Spleen (tissue), 7 donors: Measurements from ENCODE around the gene SMIM34.
"Not testable (repeated sequence)": the region's sequence is repeated elsewhere in the genome, so short reads cannot be mapped to it uniquely, and the experiment has no call there.

Source experiments
- CTCF ChIP-seq, 11 experiments: fragments of 200-600 bp in 7 of 11; fragments of 450-650 bp in 4 of 11; sonication (generic) in 4 of 11; IDR thresholded peaks in 8 of 11; conservative IDR thresholded peaks in 3 of 11; 1 replicate in 7 of 11; 2 replicates in 4 of 11; pipeline versions ENCODE4 v1.4.0 to v1.8.0; 2016 to 2021; ENCODE audit warnings: antibody characterized with exemption in 11 of 11, inconsistent platforms in 4 of 11, mild to moderate bottlenecking in 1 of 11
- POLR2A ChIP-seq, 3 donors: fragments of 450-650 bp; IDR thresholded peaks; one replicate each; pipeline ENCODE4 v1.5.1; 2017; ENCODE audit warnings: antibody characterized with exemption in 3 of 3, mild to moderate bottlenecking in 1 of 3
- POLR2AphosphoS5 ChIP-seq, 3 donors: sonication (generic); formaldehyde crosslinking; IDR thresholded peaks; one replicate each; pipeline ENCODE4 v1.5.1; 2017; ENCODE audit warnings: antibody characterized with exemption in 3 of 3
- donor health status: DM: no; HTN: no; CAD: no; lungs with moderate emphysema.
- donor health status: DM: no; HTN: no; CAD: no.
- donor health status: DM: no; HTN: no; CAD: no.

DNA sequence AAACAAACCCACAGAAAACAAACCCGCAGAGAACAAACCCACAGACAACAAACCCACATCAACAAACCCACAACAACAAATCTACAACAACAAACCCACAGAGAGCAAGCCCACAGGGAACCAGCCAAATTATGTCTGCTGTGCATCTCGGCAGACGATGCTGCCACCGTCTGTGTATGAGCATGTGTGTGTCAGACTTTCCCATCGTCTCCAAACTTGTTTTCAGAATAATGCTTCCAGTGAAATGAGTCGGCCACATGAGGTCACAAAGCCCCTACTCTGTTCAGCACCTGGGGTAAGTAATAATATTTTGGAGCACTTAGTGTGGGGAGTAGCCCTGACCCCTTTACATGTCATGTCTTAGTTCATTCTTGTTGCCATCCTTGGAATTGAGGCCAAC lies 17.6 kb downstream of the SMIM34 start:
- TF ChIP-seq CTCF (IDR thresholded peaks at IDR 0.05 in 8 of 11, conservative IDR thresholded peaks at IDR 0.05 in 3 of 11); POLR2A (IDR thresholded peaks at IDR 0.05); POLR2AphosphoS5 (IDR thresholded peaks at IDR 0.05): not testable (repeated sequence)
